Loucy (cell line): ENCODE data around the gene GPBAR1.

ENCODE experiments used
- H2AFZ ChIP-seq: fragments of 200-600 bp; sonication (generic); 2 replicates; pipeline ENCODE4 v1.6.0; 2016; ENCODE audit warnings: antibody characterized with exemption, mild to moderate bottlenecking, low read length, moderate library complexity
- H3F3A ChIP-seq: fragments of 200-600 bp; 2 replicates; pipeline ENCODE4 v1.6.0; 2016; ENCODE audit warnings: antibody characterized with exemption, low read depth, mild to moderate bottlenecking
- H3K27me3 ChIP-seq: fragments of 200-600 bp; sonication (generic); 2 replicates; pipeline ENCODE4 v1.6.1; 2014; ENCODE audit warnings: low read length, mild to moderate bottlenecking; ENCODE audit not compliant: insufficient read depth, poor library complexity, severe bottlenecking
- H3K36me3 ChIP-seq: fragments of 200-600 bp; sonication (generic); 2 replicates; pipeline ENCODE4 v1.6.1; 2016; ENCODE audit warnings: low read length; ENCODE audit not compliant: insufficient read depth
- H3K4me1 ChIP-seq: fragments of 200-600 bp; sonication (generic); 2 replicates; pipeline ENCODE4 v1.5.1; 2014; ENCODE audit warnings: low read length, mild to moderate bottlenecking; ENCODE audit not compliant: insufficient read depth, poor library complexity, severe bottlenecking
- H3K4me2 ChIP-seq: fragments of 200-600 bp; sonication (generic); 2 replicates; pipeline ENCODE4 v1.6.0; 2014; ENCODE audit warnings: antibody characterized with exemption, low read length, low read depth, mild to moderate bottlenecking; ENCODE audit not compliant: poor library complexity, severe bottlenecking
- H3K4me3 ChIP-seq: fragments of 200-600 bp; sonication (generic); 2 replicates; pipeline ENCODE4 v1.5.1; 2014; ENCODE audit warnings: low read length, mild to moderate bottlenecking, mixed read lengths; ENCODE audit not compliant: poor library complexity, severe bottlenecking
- H3K79me2 ChIP-seq: fragments of 200-600 bp; sonication (generic); 2 replicates; pipeline ENCODE4 v1.6.1; 2014; ENCODE audit warnings: low read length; ENCODE audit not compliant: insufficient read depth
- H3K9ac ChIP-seq: fragments of 200-600 bp; sonication (generic); 2 replicates; pipeline ENCODE4 v1.6.0; 2014; ENCODE audit warnings: mild to moderate bottlenecking, low read depth, low read length, moderate library complexity; ENCODE audit not compliant: poor library complexity, severe bottlenecking
- H3K9me2 ChIP-seq: fragments of 200-600 bp; sonication (generic); replicated peaks from 2 replicates; pipeline ENCODE4 v1.6.1; 2016; ENCODE audit warnings: low read depth, low read length, mixed read lengths
- H3K9me3 ChIP-seq: fragments of 200-600 bp; sonication (generic); 2 replicates; pipeline ENCODE4 v1.6.1; 2014; ENCODE audit warnings: mild to moderate bottlenecking, antibody characterized with exemption, low read length, low read depth; ENCODE audit not compliant: insufficient read depth
- H4K20me1 ChIP-seq: fragments of 200-600 bp; sonication (generic); 2 replicates; pipeline ENCODE4 v1.6.0; 2014; ENCODE audit warnings: antibody characterized with exemption, low read length, mild to moderate bottlenecking; ENCODE audit not compliant: insufficient read depth, poor library complexity, severe bottlenecking
- EZH2phosphoT487 ChIP-seq: fragments of 200-600 bp; IDR thresholded peaks from 2 replicates; pipeline ENCODE4 v1.6.1; 2018; ENCODE audit warnings: antibody characterized with exemption, mild to moderate bottlenecking, moderate library complexity, borderline replicate concordance
- TF ChIP-seq, protein P1 (sequence below): fragments of 200-600 bp; sonication (generic); conservative IDR thresholded peaks from 2 replicates; pipeline ENCODE4 v1.5.1; 2014; ENCODE audit warnings: mild to moderate bottlenecking, antibody characterized with exemption, low read length

The GPBAR1 gene, protein sequence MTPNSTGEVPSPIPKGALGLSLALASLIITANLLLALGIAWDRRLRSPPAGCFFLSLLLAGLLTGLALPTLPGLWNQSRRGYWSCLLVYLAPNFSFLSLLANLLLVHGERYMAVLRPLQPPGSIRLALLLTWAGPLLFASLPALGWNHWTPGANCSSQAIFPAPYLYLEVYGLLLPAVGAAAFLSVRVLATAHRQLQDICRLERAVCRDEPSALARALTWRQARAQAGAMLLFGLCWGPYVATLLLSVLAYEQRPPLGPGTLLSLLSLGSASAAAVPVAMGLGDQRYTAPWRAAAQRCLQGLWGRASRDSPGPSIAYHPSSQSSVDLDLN

DNA sequence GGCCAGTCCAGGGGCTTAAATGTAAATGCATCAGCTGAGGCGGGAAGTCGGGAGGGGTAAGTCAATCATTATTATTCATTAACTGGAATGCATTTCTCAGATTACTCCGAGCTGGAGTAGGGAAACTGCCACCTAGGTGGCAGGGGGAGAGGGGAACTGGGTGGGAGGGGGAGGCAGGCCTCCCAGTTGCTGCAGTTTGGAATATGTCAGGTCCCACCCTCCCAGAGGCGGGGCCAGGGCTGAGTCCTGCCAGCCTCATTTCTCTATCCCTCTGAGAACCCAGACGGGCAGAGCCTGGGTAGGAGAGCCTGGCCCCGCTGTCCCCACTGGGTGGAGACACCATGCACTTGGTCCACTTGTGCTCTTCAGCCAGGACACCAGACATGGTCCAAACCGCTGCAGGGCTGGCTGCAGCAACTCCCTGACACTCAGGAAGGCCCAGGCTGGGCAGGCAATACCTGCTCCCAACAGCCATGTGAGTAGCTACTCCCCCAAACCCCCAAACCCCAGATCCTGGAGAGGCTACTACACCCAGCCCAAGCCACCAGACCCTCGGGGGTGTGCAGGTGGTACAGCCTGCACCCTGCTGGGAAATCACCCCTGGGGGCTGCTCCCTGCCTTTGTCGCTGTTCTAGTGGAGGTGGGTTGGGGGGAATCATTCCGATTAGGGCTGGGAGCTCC is at the start of gene GPBAR1:
GPBAR1 (plus strand) TSS at position 274 of the 681 bp plus-strand sequence. CDS start 1,710 bp downstream, outside the sequence.
- TF ChIP-seq, protein P1, sequence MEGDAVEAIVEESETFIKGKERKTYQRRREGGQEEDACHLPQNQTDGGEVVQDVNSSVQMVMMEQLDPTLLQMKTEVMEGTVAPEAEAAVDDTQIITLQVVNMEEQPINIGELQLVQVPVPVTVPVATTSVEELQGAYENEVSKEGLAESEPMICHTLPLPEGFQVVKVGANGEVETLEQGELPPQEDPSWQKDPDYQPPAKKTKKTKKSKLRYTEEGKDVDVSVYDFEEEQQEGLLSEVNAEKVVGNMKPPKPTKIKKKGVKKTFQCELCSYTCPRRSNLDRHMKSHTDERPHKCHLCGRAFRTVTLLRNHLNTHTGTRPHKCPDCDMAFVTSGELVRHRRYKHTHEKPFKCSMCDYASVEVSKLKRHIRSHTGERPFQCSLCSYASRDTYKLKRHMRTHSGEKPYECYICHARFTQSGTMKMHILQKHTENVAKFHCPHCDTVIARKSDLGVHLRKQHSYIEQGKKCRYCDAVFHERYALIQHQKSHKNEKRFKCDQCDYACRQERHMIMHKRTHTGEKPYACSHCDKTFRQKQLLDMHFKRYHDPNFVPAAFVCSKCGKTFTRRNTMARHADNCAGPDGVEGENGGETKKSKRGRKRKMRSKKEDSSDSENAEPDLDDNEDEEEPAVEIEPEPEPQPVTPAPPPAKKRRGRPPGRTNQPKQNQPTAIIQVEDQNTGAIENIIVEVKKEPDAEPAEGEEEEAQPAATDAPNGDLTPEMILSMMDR = no peak
- TF ChIP-seq EZH2phosphoT487 = no peak
- no peaks in the 10 kb centered on the region for H3K27me3 ChIP-seq
- H3K9me3 ChIP-seq = no peaks in the 10 kb centered on the region
- peaks cover 4% of the 10 kb centered on the region for H4K20me1 ChIP-seq
- no peaks in the 10 kb centered on the region for H3K4me1 ChIP-seq
- peaks cover 5% of the 10 kb centered on the region; the same call in 1 of the 2 replicates for H3F3A ChIP-seq
- no peaks in the 10 kb centered on the region for H3K9me2 ChIP-seq
- H3K4me3 ChIP-seq = no peak within 1 kb of the TSS
- H2AFZ ChIP-seq = no peak within 1 kb of the TSS
- H3K79me2 ChIP-seq = no peaks in the 10 kb centered on the region
- H3K4me2 ChIP-seq = no peak within 1 kb of the TSS
- H3K36me3 ChIP-seq = peaks cover 19% of the 10 kb centered on the region; the same call in 1 of the 2 replicates
- H3K9ac ChIP-seq = no peak within 1 kb of the TSS

DNA sequence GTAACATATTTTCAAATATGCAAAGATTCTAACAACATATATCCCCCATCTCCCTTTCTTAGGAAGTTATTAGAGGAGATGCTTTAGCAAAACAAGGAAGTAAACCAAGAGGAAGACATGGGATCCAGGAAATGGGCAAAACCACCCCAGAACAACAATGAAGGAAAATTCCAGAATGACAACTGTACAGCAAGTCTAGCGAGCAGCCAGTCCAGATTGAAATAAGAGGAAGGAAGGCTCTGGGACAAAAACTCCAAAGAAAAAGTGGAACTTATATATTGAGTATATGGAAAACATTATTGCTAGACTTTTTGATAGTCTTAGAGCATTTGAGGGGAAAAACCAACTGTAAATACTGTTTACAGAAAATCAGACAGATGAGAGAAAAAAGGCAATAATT is 46.7 kb upstream of the GPBAR1 start:
- TF ChIP-seq, protein P1 = no peak
- no peak for TF ChIP-seq EZH2phosphoT487
- peaks cover 4% of the 10 kb centered on the region for H3K27me3 ChIP-seq
- H3F3A ChIP-seq = peaks cover 4% of the 10 kb centered on the region; the same call in 1 of the 2 replicates
- peaks cover 3% of the 10 kb centered on the region; the same call in 1 of the 2 replicates for H3K9me3 ChIP-seq
- no peak overlapping the region for H3K4me3 ChIP-seq
- H3K9ac ChIP-seq = no peak overlapping the region
- H3K9me2 ChIP-seq = no peaks in the 10 kb centered on the region
- H2AFZ ChIP-seq = no peak overlapping the region
- H4K20me1 ChIP-seq = peaks cover 19% of the 10 kb centered on the region
- no peaks in the 10 kb centered on the region for H3K36me3 ChIP-seq
- H3K4me1 ChIP-seq = peaks cover 4% of the 10 kb centered on the region
- H3K4me2 ChIP-seq = no peak overlapping the region
- H3K79me2 ChIP-seq = peaks cover 26% of the 10 kb centered on the region

DNA sequence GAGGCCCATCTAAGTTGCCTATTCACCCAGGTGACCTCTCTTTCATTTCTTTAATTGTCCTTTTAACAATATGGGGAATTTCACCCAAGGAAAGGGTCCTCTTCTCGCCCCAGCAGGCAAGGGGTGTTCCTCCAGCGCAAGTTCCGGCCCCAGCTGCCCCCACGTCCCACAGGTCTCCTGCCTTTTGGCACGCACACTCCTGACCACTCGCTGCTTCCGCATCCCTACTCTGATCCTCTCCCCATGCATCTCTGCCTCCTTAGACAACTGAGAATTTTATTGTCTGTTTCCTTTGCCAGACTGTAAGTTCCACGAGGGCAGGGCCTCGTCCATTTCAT is 44.5 kb upstream of the GPBAR1 start:
- no peaks in the 10 kb centered on the region; the same call in 1 of the 2 replicates for H3K36me3 ChIP-seq
- peaks cover 22% of the 10 kb centered on the region for H3K4me1 ChIP-seq
- H2AFZ ChIP-seq = peak overlapping the region; percentile 90
- TF ChIP-seq, protein P1 = no peak
- TF ChIP-seq EZH2phosphoT487 = no peak
- H3K4me2 ChIP-seq = peak overlapping the region; percentile 71
- H3K9ac ChIP-seq = peak overlapping the region; percentile 99
- peaks cover 48% of the 10 kb centered on the region for H3K79me2 ChIP-seq
- H3K4me3 ChIP-seq = peak overlapping the region; percentile 87
- peaks cover 40% of the 10 kb centered on the region for H4K20me1 ChIP-seq
- no peaks in the 10 kb centered on the region for H3K9me3 ChIP-seq
- peaks cover 4% of the 10 kb centered on the region for H3K27me3 ChIP-seq
- H3K9me2 ChIP-seq = no peaks in the 10 kb centered on the region
- H3F3A ChIP-seq = peaks cover 4% of the 10 kb centered on the region; the same call in 1 of the 2 replicates
